Duodenal mucosa (tissue), 2 donors: ENCODE measurements around the gene TSR1.

Source experiments
- H3K27ac ChIP-seq: one replicate; pipeline ENCODE4 v1.7.0; 2013; ENCODE audit warnings: low read depth, low read length
- H3K27me3 ChIP-seq, 2 donors: one replicate each; pipeline ENCODE4 v1.7.0; 2013; ENCODE audit warnings: low read length in 2 of 2, control low read depth in 1 of 2; ENCODE audit not compliant: insufficient read depth in 2 of 2, control insufficient read depth in 1 of 2
- H3K36me3 ChIP-seq, 2 donors: one replicate each; pipeline ENCODE4 v1.7.0; 2013; ENCODE audit warnings: low read length in 2 of 2, control low read depth in 1 of 2; ENCODE audit not compliant: insufficient read depth in 2 of 2, control insufficient read depth in 1 of 2
- H3K4me1 ChIP-seq, 2 donors: one replicate each; pipeline ENCODE4 v1.7.0; 2013; ENCODE audit warnings: low read length in 2 of 2, control low read depth in 1 of 2; ENCODE audit not compliant: insufficient read depth in 2 of 2, control insufficient read depth in 1 of 2
- H3K4me3 ChIP-seq, 2 donors: one replicate each; pipeline ENCODE4 v1.7.0; 2013; ENCODE audit warnings: low read length in 2 of 2, low read depth in 1 of 2
- H3K9ac ChIP-seq, 2 donors: one replicate each; pipeline ENCODE4 v1.7.0; 2013; ENCODE audit warnings: low read length in 2 of 2, low read depth in 1 of 2
- H3K9me3 ChIP-seq, 2 donors: one replicate each; pipeline ENCODE4 v1.7.0; 2013; ENCODE audit warnings: low read length in 2 of 2, control low read depth in 1 of 2; ENCODE audit not compliant: control insufficient read depth in 1 of 2

TSR1 gene

GRCh38 chr17:2309338-2310154 lies 26.7 kb downstream of the TSR1 start:
- Histone ChIP-seq H3K4me3 (no peak overlapping the region), H3K27ac (no peak overlapping the region), H3K36me3 (no peaks in the 10 kb centered on the region), H3K9ac (no peak overlapping the region), H3K9me3 (no peaks in the 10 kb centered on the region), H3K27me3 (no peaks in the 10 kb centered on the region), H3K4me1 (no peaks in the 10 kb centered on the region)

DNA sequence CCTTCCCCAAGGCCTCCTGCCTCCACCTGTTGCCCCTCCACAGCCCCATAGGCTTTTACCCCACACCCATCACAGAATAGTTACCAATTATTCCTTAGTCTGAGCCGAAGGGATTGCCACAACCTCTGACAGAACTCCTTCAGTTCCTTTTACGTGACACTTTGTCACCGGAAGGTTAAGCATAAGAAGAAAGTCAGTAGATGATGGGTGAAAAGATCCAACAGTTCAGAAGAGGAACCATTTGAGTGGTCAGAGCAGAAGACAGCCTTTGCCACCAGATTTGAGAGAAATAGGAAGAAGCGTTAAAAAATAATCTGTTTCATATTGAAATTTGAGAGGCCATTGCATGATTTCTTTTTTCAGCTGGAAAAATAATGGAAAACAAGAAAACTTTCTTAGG lies 31.3 kb downstream of the TSR1 start:
- Histone ChIP-seq H3K27ac (no peak overlapping the region), H3K4me1 (peaks cover 0 to 12% of the 10 kb centered on the region in 2 donors)

GRCh38 chr17:2303204-2304188 lies 32.8 kb downstream of the TSR1 start, which contains the start of the genes SMG6 and SRR:
TSS of gene SMG6 (minus strand) at chr17:2303785. CDS start at chr17:2303720, 65 bp downstream.
TSS of gene SRR (plus strand) at chr17:2303950. CDS start at chr17:2315561, 11,611 bp downstream.
- peaks cover 0 to 12% of the 10 kb centered on the region in 2 donors for H3K4me1 ChIP-seq
- no peaks in the 10 kb centered on the region for H3K9me3 ChIP-seq
- peak within 1 kb of the TSS; percentile 90 for H3K27ac ChIP-seq
- H3K27me3 ChIP-seq = no peaks in the 10 kb centered on the region
- peaks cover 11 to 15% of the 10 kb centered on the region in 2 donors for H3K36me3 ChIP-seq
- peak within 1 kb of the TSS; percentile 92 to 93 for H3K9ac ChIP-seq
- peak within 1 kb of the TSS; percentile 84 to 92 for H3K4me3 ChIP-seq

More for the DNA sequence above, 31.3 kb downstream of the TSR1 start:
- H3K9ac ChIP-seq = no peak overlapping the region
- H3K36me3 ChIP-seq = peaks cover 3 to 6% of the 10 kb centered on the region in 2 donors
- H3K9me3 ChIP-seq = no peaks in the 10 kb centered on the region
- no peak overlapping the region for H3K4me3 ChIP-seq
- no peaks in the 10 kb centered on the region for H3K27me3 ChIP-seq

GRCh38 chr17:2302778-2303203 lies 33.5 kb downstream of the TSR1 start:
- H3K4me3 ChIP-seq = peak overlapping the region; percentile 84 to 92
- H3K36me3 ChIP-seq = peaks cover 12 to 16% of the 10 kb centered on the region in 2 donors
- H3K27me3 ChIP-seq = no peaks in the 10 kb centered on the region
- H3K27ac ChIP-seq = peak overlapping the region; percentile 90
- peak overlapping the region; percentile 71 to 93 for H3K9ac ChIP-seq
- peaks cover 0 to 12% of the 10 kb centered on the region in 2 donors for H3K4me1 ChIP-seq
- H3K9me3 ChIP-seq = no peaks in the 10 kb centered on the region

- Histone ChIP-seq H3K4me1 (peaks cover 0 to 12% of the 10 kb centered on the region in 2 donors), H3K4me3 (no peak overlapping the region), H3K9me3 (no peaks in the 10 kb centered on the region), H3K27me3 (no peaks in the 10 kb centered on the region), H3K27ac (no peak overlapping the region), H3K36me3 (peaks cover 31 to 46% of the 10 kb centered on the region in 2 donors), H3K9ac (no peak overlapping the region)
These were observed 36.5 kb downstream of the TSR1 start for GRCh38 chr17:2299756-2300155.

- no peak overlapping the region for H3K27ac ChIP-seq
These were observed 37.1 kb downstream of the TSR1 start for GRCh38 chr17:2299136-2299535.

DNA sequence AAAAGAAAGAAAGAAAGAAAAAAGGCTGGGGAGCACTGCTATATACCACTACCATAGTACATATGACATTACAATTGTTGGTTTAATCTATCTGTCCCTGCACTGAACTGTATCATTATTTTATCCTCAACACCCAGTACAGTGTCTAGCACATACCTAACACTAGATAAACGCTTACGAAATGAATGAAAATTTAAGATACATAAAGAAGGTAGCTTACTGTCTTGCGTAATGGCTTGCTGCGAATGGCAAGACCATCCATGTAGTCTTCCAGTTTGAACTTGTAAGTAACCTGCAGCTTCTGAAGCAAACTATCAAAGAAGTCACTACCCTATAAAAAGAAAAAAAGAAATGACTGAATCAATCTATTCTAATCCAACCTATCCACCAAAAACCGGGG lies 39.2 kb downstream of the TSR1 start:
- Histone ChIP-seq H3K9ac (no peak overlapping the region), H3K36me3 (peaks cover 49 to 66% of the 10 kb centered on the region in 2 donors), H3K27ac (no peak overlapping the region), H3K9me3 (no peaks in the 10 kb centered on the region), H3K4me1 (peaks cover 0 to 3% of the 10 kb centered on the region in 2 donors), H3K27me3 (no peaks in the 10 kb centered on the region), H3K4me3 (no peak overlapping the region)

More at GRCh38 chr17:2299136-2299535, 37.1 kb downstream of the TSR1 start:
- H3K9me3 ChIP-seq = no peaks in the 10 kb centered on the region
- H3K4me1 ChIP-seq = peaks cover 0 to 12% of the 10 kb centered on the region in 2 donors
- H3K4me3 ChIP-seq = no peak overlapping the region
- no peak overlapping the region for H3K9ac ChIP-seq
- peaks cover 33 to 52% of the 10 kb centered on the region in 2 donors for H3K36me3 ChIP-seq
- H3K27me3 ChIP-seq = no peaks in the 10 kb centered on the region

- no peaks in the 10 kb centered on the region for H3K4me1 ChIP-seq
- no peaks in the 10 kb centered on the region for H3K27me3 ChIP-seq
- H3K9me3 ChIP-seq = no peaks in the 10 kb centered on the region
- no peak overlapping the region for H3K27ac ChIP-seq
- no peak overlapping the region for H3K4me3 ChIP-seq
- H3K36me3 ChIP-seq = peaks cover 48 to 78% of the 10 kb centered on the region in 2 donors
- no peak overlapping the region for H3K9ac ChIP-seq
These were observed 40.7 kb downstream of the TSR1 start for GRCh38 chr17:2295575-2295974.

GRCh38 chr17:2292100-2292499 lies 44.2 kb downstream of the TSR1 start:
- H3K36me3 ChIP-seq = peaks cover 34 to 72% of the 10 kb centered on the region in 2 donors
- no peaks in the 10 kb centered on the region for H3K9me3 ChIP-seq
- no peak overlapping the region for H3K9ac ChIP-seq
- no peak overlapping the region for H3K4me3 ChIP-seq
- no peak overlapping the region for H3K27ac ChIP-seq
- H3K27me3 ChIP-seq = no peaks in the 10 kb centered on the region
- H3K4me1 ChIP-seq = no peaks in the 10 kb centered on the region
